ENCODE measurements around the gene GTF2I.
"Not testable (repeated sequence)": the region's sequence is repeated elsewhere in the genome, so short reads cannot be mapped to it uniquely, and the experiment has no call there.

Gene GTF2I

DNA sequence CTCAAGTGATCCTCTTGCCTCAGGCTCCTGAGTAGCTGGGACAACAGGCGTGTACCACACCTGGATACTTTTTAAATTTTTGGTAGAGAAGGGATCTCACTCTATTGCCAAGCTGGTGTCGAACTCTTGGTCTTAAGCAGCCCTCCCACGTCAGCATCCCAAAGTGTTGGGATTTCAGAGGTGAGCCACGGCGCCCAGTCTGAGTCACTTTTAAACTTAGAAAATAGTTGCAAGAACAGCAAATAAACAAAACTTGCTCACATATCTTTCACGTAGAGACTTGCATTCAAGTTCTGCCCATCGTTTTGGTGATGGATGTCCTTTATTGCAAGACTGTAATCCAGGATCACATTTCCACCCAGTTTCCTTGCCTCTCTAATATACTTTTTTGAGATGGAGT lies 16.6 kb downstream of the GTF2I start:
- Histone ChIP-seq H3K27ac (ENCODE audit: low read length) (no peak overlapping the region), H3K4me1 (ENCODE audit: control insufficient read depth, insufficient read depth, low read length) (no peaks in the 10 kb centered on the region), H3K9me3 (ENCODE audit: control insufficient read depth, insufficient read depth, low read length) (no peaks in the 10 kb centered on the region), H3K36me3 (ENCODE audit: control insufficient read depth, insufficient read depth, low read length) (no peaks in the 10 kb centered on the region; the same call in 1 of the 2 replicates), H3K27me3 (ENCODE audit: control insufficient read depth, insufficient read depth, low read length) (no peaks in the 10 kb centered on the region), H3K4me3 (ENCODE audit: low read length) (no peak overlapping the region)
- WGBS (ENCODE audit: insufficient coverage, insufficient read length): no CpG with 5 or more reads among the region's 7 CpGs
- DNase-seq (ENCODE audit: low read depth, low spot score): no peak

DNA sequence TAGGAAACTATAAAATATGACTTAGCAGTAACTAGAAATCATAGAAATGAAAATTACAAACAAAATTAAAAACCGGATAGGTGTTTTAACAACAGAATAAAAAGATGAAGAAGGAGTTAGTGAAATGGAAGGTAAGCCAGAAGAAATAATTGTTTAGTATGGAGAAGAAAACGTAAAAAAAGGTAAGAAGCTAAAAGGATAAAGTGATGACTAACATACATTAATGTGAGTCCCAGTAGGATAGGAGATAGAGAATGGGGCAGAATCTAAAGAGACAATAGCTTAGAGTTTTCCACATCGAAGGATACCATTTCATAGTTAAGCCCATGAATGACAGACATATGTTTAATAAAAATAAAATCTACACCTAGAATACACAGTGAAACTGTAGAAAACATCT lies 25.3 kb downstream of the GTF2I start:
- H3K4me1 ChIP-seq (ENCODE audit: control insufficient read depth, insufficient read depth, low read length): no peaks in the 10 kb centered on the region
- no peaks in the 10 kb centered on the region; the same call in 1 of the 2 replicates for H3K36me3 ChIP-seq (ENCODE audit: control insufficient read depth, insufficient read depth, low read length)
- no peak for DNase-seq (ENCODE audit: low read depth, low spot score)
- H3K9me3 ChIP-seq (ENCODE audit: control insufficient read depth, insufficient read depth, low read length): no peaks in the 10 kb centered on the region
- no peaks in the 10 kb centered on the region for H3K27me3 ChIP-seq (ENCODE audit: control insufficient read depth, insufficient read depth, low read length)
- 100% methylated on average over 2 of the region's 3 CpGs for WGBS (ENCODE audit: insufficient coverage, insufficient read length)
- H3K4me3 ChIP-seq (ENCODE audit: low read length): no peak overlapping the region
- no peak overlapping the region for H3K27ac ChIP-seq (ENCODE audit: low read length)

GRCh38 chr7:74683799-74684198 lies 26.3 kb downstream of the GTF2I start:
- Histone ChIP-seq H3K36me3 (ENCODE audit: control insufficient read depth, insufficient read depth, low read length) (no peaks in the 10 kb centered on the region), H3K27ac (ENCODE audit: low read length) (no peak overlapping the region), H3K9me3 (ENCODE audit: control insufficient read depth, insufficient read depth, low read length) (no peaks in the 10 kb centered on the region), H3K27me3 (ENCODE audit: control insufficient read depth, insufficient read depth, low read length) (no peaks in the 10 kb centered on the region), H3K4me1 (ENCODE audit: control insufficient read depth, insufficient read depth, low read length) (no peaks in the 10 kb centered on the region), H3K4me3 (ENCODE audit: low read length) (no peak overlapping the region)
- no CpG with 5 or more reads among the region's 5 CpGs for WGBS (ENCODE audit: insufficient coverage, insufficient read length)
- DNase-seq (ENCODE audit: low read depth, low spot score): no peak

- WGBS (ENCODE audit: insufficient coverage, insufficient read length): no CpG with 5 or more reads among the region's 11 CpGs
- no peaks in the 10 kb centered on the region for H3K4me1 ChIP-seq (ENCODE audit: control insufficient read depth, insufficient read depth, low read length)
- no peaks in the 10 kb centered on the region for H3K9me3 ChIP-seq (ENCODE audit: control insufficient read depth, insufficient read depth, low read length)
- H3K27ac ChIP-seq (ENCODE audit: low read length): no peak overlapping the region
- no peaks in the 10 kb centered on the region for H3K27me3 ChIP-seq (ENCODE audit: control insufficient read depth, insufficient read depth, low read length)
- no peak for DNase-seq (ENCODE audit: low read depth, low spot score)
- H3K4me3 ChIP-seq (ENCODE audit: low read length): no peak overlapping the region
- peaks cover 3% of the 10 kb centered on the region; the same call in 1 of the 2 replicates for H3K36me3 ChIP-seq (ENCODE audit: control insufficient read depth, insufficient read depth, low read length)
These were observed 27.0 kb downstream of the GTF2I start for GRCh38 chr7:74684473-74684872.

GRCh38 chr7:74684921-74685320 lies 27.4 kb downstream of the GTF2I start:
- no peak overlapping the region for H3K27ac ChIP-seq (ENCODE audit: low read length)
- WGBS (ENCODE audit: insufficient coverage, insufficient read length): no CpG with 5 or more reads among the region's 5 CpGs
- H3K36me3 ChIP-seq (ENCODE audit: control insufficient read depth, insufficient read depth, low read length): peaks cover 4% of the 10 kb centered on the region; the same call in 1 of the 2 replicates
- H3K27me3 ChIP-seq (ENCODE audit: control insufficient read depth, insufficient read depth, low read length): no peaks in the 10 kb centered on the region
- H3K9me3 ChIP-seq (ENCODE audit: control insufficient read depth, insufficient read depth, low read length): no peaks in the 10 kb centered on the region
- no peak for DNase-seq (ENCODE audit: low read depth, low spot score)
- no peaks in the 10 kb centered on the region for H3K4me1 ChIP-seq (ENCODE audit: control insufficient read depth, insufficient read depth, low read length)
- H3K4me3 ChIP-seq (ENCODE audit: low read length): no peak overlapping the region

DNA sequence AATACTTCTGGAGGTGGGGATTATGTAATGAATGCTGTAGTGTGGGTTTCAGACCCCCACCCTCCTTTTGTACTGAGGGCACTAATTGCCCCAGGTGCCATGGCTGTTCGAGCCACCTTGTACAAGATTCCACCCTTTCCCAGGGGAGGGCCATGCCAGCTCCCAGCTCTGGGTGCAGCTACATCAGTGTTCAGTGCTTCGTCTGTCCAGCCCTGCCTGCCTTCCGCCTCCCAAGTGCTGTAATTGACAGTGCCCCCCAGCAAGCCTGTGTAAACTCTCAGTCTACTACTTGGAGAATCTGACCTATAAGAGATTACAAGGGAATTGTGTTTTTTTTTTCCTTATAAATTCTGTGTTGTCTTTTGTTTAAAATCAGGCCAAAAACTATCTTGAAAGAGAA lies 33.0 kb downstream of the GTF2I start:
- Histone ChIP-seq H3K9me3 (ENCODE audit: control insufficient read depth, insufficient read depth, low read length) (no peaks in the 10 kb centered on the region; the same call in 1 of the 2 replicates), H3K4me3 (ENCODE audit: low read length) (no peak overlapping the region), H3K36me3 (ENCODE audit: control insufficient read depth, insufficient read depth, low read length) (peaks cover 23% of the 10 kb centered on the region; the same call in 1 of the 2 replicates), H3K27me3 (ENCODE audit: control insufficient read depth, insufficient read depth, low read length) (no peaks in the 10 kb centered on the region), H3K27ac (ENCODE audit: low read length) (no peak overlapping the region), H3K4me1 (ENCODE audit: control insufficient read depth, insufficient read depth, low read length) (no peaks in the 10 kb centered on the region)
- WGBS (ENCODE audit: insufficient coverage, insufficient read length): no CpG with 5 or more reads among the region's 3 CpGs
- no peak for DNase-seq (ENCODE audit: low read depth, low spot score)

DNA sequence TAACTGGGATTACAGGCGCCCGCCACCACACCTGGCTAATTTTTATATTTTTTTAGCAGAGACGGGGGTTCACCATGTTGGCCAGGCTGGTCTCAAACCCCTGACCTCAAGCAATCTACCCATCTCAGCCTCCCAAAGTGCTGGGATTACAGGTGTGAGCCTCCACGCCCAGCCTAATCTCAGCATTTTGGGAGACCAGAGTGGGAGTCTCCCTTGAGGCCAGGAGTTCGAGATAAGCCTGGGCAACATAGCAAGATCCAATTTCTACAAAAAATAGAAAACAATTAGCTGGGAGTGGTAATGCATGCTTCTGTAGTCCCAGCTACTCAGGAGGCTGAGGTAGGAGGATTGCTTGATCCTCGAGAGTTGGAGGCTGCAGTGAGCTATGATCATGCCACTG lies 46.9 kb downstream of the GTF2I start:
- no CpG with 5 or more reads among the region's 6 CpGs for WGBS (ENCODE audit: insufficient coverage, insufficient read length)

GRCh38 chr7:74707238-74707637 lies 49.7 kb downstream of the GTF2I start:
- WGBS (ENCODE audit: insufficient coverage, insufficient read length): 100% methylated on average over 4 of the region's 12 CpGs
- Histone ChIP-seq H3K27me3 (ENCODE audit: control insufficient read depth, insufficient read depth, low read length) (no peaks in the 10 kb centered on the region), H3K9me3 (ENCODE audit: control insufficient read depth, insufficient read depth, low read length) (no peaks in the 10 kb centered on the region), H3K27ac (ENCODE audit: low read length) (no peak overlapping the region), H3K4me3 (ENCODE audit: low read length) (no peak overlapping the region), H3K36me3 (ENCODE audit: control insufficient read depth, insufficient read depth, low read length) (peaks cover 23% of the 10 kb centered on the region), H3K4me1 (ENCODE audit: control insufficient read depth, insufficient read depth, low read length) (no peaks in the 10 kb centered on the region)
- DNase-seq (ENCODE audit: low read depth, low spot score): no peak

More for the DNA sequence above, 46.9 kb downstream of the GTF2I start:
- H3K27ac ChIP-seq (ENCODE audit: low read length); H3K27me3 ChIP-seq (ENCODE audit: control insufficient read depth, insufficient read depth, low read length); H3K4me3 ChIP-seq (ENCODE audit: low read length); H3K9me3 ChIP-seq (ENCODE audit: control insufficient read depth, insufficient read depth, low read length); H3K4me1 ChIP-seq (ENCODE audit: control insufficient read depth, insufficient read depth, low read length); DNase-seq (ENCODE audit: low read depth, low spot score): not testable (repeated sequence)
- peaks cover 28% of the 10 kb centered on the region for H3K36me3 ChIP-seq (ENCODE audit: control insufficient read depth, insufficient read depth, low read length)

GRCh38 chr7:74708569-74709275 lies 51.2 kb downstream of the GTF2I start:
- Histone ChIP-seq H3K27me3 (ENCODE audit: control insufficient read depth, insufficient read depth, low read length) (no peaks in the 10 kb centered on the region), H3K36me3 (ENCODE audit: control insufficient read depth, insufficient read depth, low read length) (peaks cover 20% of the 10 kb centered on the region), H3K4me3 (ENCODE audit: low read length) (no peak overlapping the region), H3K27ac (ENCODE audit: low read length) (no peak overlapping the region), H3K4me1 (ENCODE audit: control insufficient read depth, insufficient read depth, low read length) (no peaks in the 10 kb centered on the region), H3K9me3 (ENCODE audit: control insufficient read depth, insufficient read depth, low read length) (no peaks in the 10 kb centered on the region)
- WGBS (ENCODE audit: insufficient coverage, insufficient read length): no CpG with 5 or more reads among the region's 7 CpGs
- DNase-seq (ENCODE audit: low read depth, low spot score): no peak

DNA sequence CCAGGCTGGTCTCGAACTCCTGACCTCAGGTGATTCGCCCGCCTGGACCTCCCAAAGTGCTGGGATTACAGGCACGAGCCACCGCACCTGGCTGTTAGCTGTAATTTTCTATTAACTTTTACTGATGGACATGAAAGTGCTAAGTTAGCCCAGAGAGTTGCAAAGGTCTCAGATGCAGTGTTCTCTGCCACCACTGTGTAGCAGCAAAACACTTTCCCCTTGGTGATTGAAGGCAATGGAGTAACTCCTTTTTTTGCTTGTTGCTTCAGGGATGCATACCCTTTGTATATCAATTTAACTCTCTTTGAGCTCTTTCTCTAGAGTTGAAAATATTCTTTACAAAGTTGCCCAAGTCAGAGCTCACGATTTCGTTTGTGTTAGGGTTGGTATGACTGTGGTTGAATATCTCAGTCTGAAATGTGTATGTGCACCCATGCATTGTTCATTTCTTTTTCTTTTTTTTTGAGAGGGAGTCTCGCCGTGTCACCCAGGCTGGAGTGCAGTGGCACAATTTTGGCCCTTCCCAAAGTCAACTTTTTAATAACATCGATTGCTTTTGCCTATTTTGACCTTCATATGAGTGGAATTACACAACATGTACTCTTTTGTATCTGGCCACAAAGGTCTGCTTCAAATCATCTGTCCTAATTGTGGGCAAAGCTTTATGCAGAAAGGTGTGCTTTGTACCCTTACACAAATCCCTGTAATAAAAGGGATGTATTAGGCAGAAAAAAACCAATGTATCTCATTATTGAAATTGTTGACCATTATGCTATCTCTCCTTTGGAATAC lies 52.6 kb downstream of the GTF2I start:
- no peak overlapping the region for H3K4me3 ChIP-seq (ENCODE audit: low read length)
- no peaks in the 10 kb centered on the region for H3K9me3 ChIP-seq (ENCODE audit: control insufficient read depth, insufficient read depth, low read length)
- no peaks in the 10 kb centered on the region for H3K4me1 ChIP-seq (ENCODE audit: control insufficient read depth, insufficient read depth, low read length)
- DNase-seq (ENCODE audit: low read depth, low spot score): no peak
- no CpG with 5 or more reads among the region's 10 CpGs for WGBS (ENCODE audit: insufficient coverage, insufficient read length)
- peaks cover 17% of the 10 kb centered on the region for H3K36me3 ChIP-seq (ENCODE audit: control insufficient read depth, insufficient read depth, low read length)
- no peak overlapping the region for H3K27ac ChIP-seq (ENCODE audit: low read length)
- H3K27me3 ChIP-seq (ENCODE audit: control insufficient read depth, insufficient read depth, low read length): no peaks in the 10 kb centered on the region

Measured in iPS DF 6.9 (cell line).